Measurements from ENCODE around the gene IL3. TPM values are rescaled to one million over a fixed set of nuclear protein-coding genes. Genes with fewer than 3 reads are reported as not detected.

Gene IL3
- total and polyA plus RNA-seq, 5 donors from 2014 or later, result not detected

- H3K4me1 Mint-ChIP-seq, result peaks cover 0 to 38% (median 16%) of the 10 kb centered on the region in 4 donors
- Histone ChIP-seq H3K9me3 (ENCODE audit: control insufficient read depth in 2 of 2, low read length in 2 of 2) (no peaks in the 10 kb centered on the region), H3K36me3 (ENCODE audit: control insufficient read depth, insufficient read depth, low read length) (no peaks in the 10 kb centered on the region), H3K27me3 (ENCODE audit: control insufficient read depth, insufficient read depth, low read length) (no peaks in the 10 kb centered on the region), H3K27ac (ENCODE audit: insufficient read depth, low read length, poor library complexity, severe bottlenecking) (no peak overlapping the region), H3K4me1 (ENCODE audit: control insufficient read depth, insufficient read depth, low read length, poor library complexity, severe bottlenecking) (peaks cover 33% of the 10 kb centered on the region), H3K4me3 (ENCODE audit: low read depth, low read length) (no peak overlapping the region)
- H3K36me3 Mint-ChIP-seq, result no peaks in the 10 kb centered on the region
- H3K27me3 Mint-ChIP-seq, result no peaks in the 10 kb centered on the region
- DNase-seq (no peak), ATAC-seq (ENCODE audit: low read depth in 2 of 2) (no peak)
- no peak overlapping the region for H3K4me3 Mint-ChIP-seq
- peak overlapping the region in 1 of 3 donors; percentile 2 for H3K27ac Mint-ChIP-seq
- no peaks in the 10 kb centered on the region for H3K9me3 Mint-ChIP-seq
Observed at GRCh38 chr5:132059696-132060500, 557 bp upstream of the IL3 start.

- Histone ChIP-seq H3K4me1 (ENCODE audit: control insufficient read depth, insufficient read depth, low read length, poor library complexity, severe bottlenecking) (peaks cover 16% of the 10 kb centered on the region), H3K4me3 (ENCODE audit: low read depth, low read length) (no peak overlapping the region), H3K27ac (ENCODE audit: insufficient read depth, low read length, poor library complexity, severe bottlenecking) (no peak overlapping the region), H3K9me3 (ENCODE audit: control insufficient read depth in 2 of 2, low read length in 2 of 2) (no peaks in the 10 kb centered on the region), H3K27me3 (ENCODE audit: control insufficient read depth, insufficient read depth, low read length) (no peaks in the 10 kb centered on the region), H3K36me3 (ENCODE audit: control insufficient read depth, insufficient read depth, low read length) (no peaks in the 10 kb centered on the region)
- no peak overlapping the region for H3K4me3 Mint-ChIP-seq
- H3K27me3 Mint-ChIP-seq, result no peaks in the 10 kb centered on the region
- ATAC-seq (ENCODE audit: low read depth in 2 of 2) (peak; percentile 68 to 69), DNase-seq (peak; percentile 54 to 72 (median 64))
- no peaks in the 10 kb centered on the region for H3K9me3 Mint-ChIP-seq
- peak overlapping the region in 2 of 3 donors; percentile 58 to 67 for H3K27ac Mint-ChIP-seq
- no peaks in the 10 kb centered on the region for H3K36me3 Mint-ChIP-seq
- peaks cover 0 to 14% (median 6%) of the 10 kb centered on the region in 4 donors for H3K4me1 Mint-ChIP-seq
Observed at GRCh38 chr5:132063090-132063911, 2.8 kb downstream of the IL3 start.

GRCh38 chr5:132064140-132064539 lies 3.7 kb downstream of the IL3 start:
- H3K4me1 ChIP-seq (ENCODE audit: control insufficient read depth, insufficient read depth, low read length, poor library complexity, severe bottlenecking), result peaks cover 9% of the 10 kb centered on the region
- H3K36me3 ChIP-seq (ENCODE audit: control insufficient read depth, insufficient read depth, low read length), result no peaks in the 10 kb centered on the region
- H3K4me3 ChIP-seq (ENCODE audit: low read depth, low read length), result no peak overlapping the region
- H3K27me3 Mint-ChIP-seq, result no peaks in the 10 kb centered on the region
- no peaks in the 10 kb centered on the region for H3K9me3 Mint-ChIP-seq
- no peaks in the 10 kb centered on the region for H3K9me3 ChIP-seq (ENCODE audit: control insufficient read depth in 2 of 2, low read length in 2 of 2)
- no peak overlapping the region for H3K27ac Mint-ChIP-seq
- ATAC-seq (ENCODE audit: low read depth in 2 of 2) (no peak), DNase-seq (no peak)
- no peaks in the 10 kb centered on the region for H3K27me3 ChIP-seq (ENCODE audit: control insufficient read depth, insufficient read depth, low read length)
- no peak overlapping the region for H3K27ac ChIP-seq (ENCODE audit: insufficient read depth, low read length, poor library complexity, severe bottlenecking)
- H3K36me3 Mint-ChIP-seq, result no peaks in the 10 kb centered on the region
- H3K4me1 Mint-ChIP-seq, result peaks cover 0 to 11% (median 4%) of the 10 kb centered on the region in 4 donors
- no peak overlapping the region for H3K4me3 Mint-ChIP-seq

- no peaks in the 10 kb centered on the region for H3K9me3 ChIP-seq (ENCODE audit: control insufficient read depth in 2 of 2, low read length in 2 of 2)
- Mint-ChIP-seq H3K27ac (no peak overlapping the region), H3K4me3 (no peak overlapping the region), H3K36me3 (no peaks in the 10 kb centered on the region), H3K27me3 (no peaks in the 10 kb centered on the region), H3K4me1 (peaks cover 0 to 6% (median 2%) of the 10 kb centered on the region in 4 donors), H3K9me3 (no peaks in the 10 kb centered on the region)
- no peaks in the 10 kb centered on the region for H3K27me3 ChIP-seq (ENCODE audit: control insufficient read depth, insufficient read depth, low read length)
- DNase-seq (peak; percentile 53 to 77 (median 63)), ATAC-seq (ENCODE audit: low read depth in 2 of 2) (peak; percentile 54 to 63)
- H3K4me3 ChIP-seq (ENCODE audit: low read depth, low read length), result no peak overlapping the region
- H3K36me3 ChIP-seq (ENCODE audit: control insufficient read depth, insufficient read depth, low read length), result no peaks in the 10 kb centered on the region
- H3K4me1 ChIP-seq (ENCODE audit: control insufficient read depth, insufficient read depth, low read length, poor library complexity, severe bottlenecking), result peaks cover 5% of the 10 kb centered on the region
- no peak overlapping the region for H3K27ac ChIP-seq (ENCODE audit: insufficient read depth, low read length, poor library complexity, severe bottlenecking)
Observed at GRCh38 chr5:132064738-132065331, 4.4 kb downstream of the IL3 start.

GRCh38 chr5:132065351-132065937 lies 5.0 kb downstream of the IL3 start:
- H3K4me3 ChIP-seq (ENCODE audit: low read depth, low read length), result no peak overlapping the region
- H3K27me3 Mint-ChIP-seq, result no peaks in the 10 kb centered on the region
- no peak overlapping the region for H3K27ac ChIP-seq (ENCODE audit: insufficient read depth, low read length, poor library complexity, severe bottlenecking)
- H3K36me3 Mint-ChIP-seq, result no peaks in the 10 kb centered on the region
- H3K27ac Mint-ChIP-seq, result peak overlapping the region in 1 of 3 donors; percentile 73
- no peak overlapping the region for H3K4me3 Mint-ChIP-seq
- no peaks in the 10 kb centered on the region for H3K9me3 ChIP-seq (ENCODE audit: control insufficient read depth in 2 of 2, low read length in 2 of 2)
- H3K4me1 ChIP-seq (ENCODE audit: control insufficient read depth, insufficient read depth, low read length, poor library complexity, severe bottlenecking), result peaks cover 5% of the 10 kb centered on the region
- H3K27me3 ChIP-seq (ENCODE audit: control insufficient read depth, insufficient read depth, low read length), result no peaks in the 10 kb centered on the region
- no peak for ATAC-seq (ENCODE audit: low read depth in 2 of 2)
- DNase-seq, result peak in 2 of 3 donors; percentile 32 to 57
- peaks cover 0 to 6% (median 2%) of the 10 kb centered on the region in 4 donors for H3K4me1 Mint-ChIP-seq
- H3K9me3 Mint-ChIP-seq, result no peaks in the 10 kb centered on the region
- no peaks in the 10 kb centered on the region for H3K36me3 ChIP-seq (ENCODE audit: control insufficient read depth, insufficient read depth, low read length)

- no peaks in the 10 kb centered on the region for H3K9me3 Mint-ChIP-seq
- H3K4me1 Mint-ChIP-seq, result peaks cover 0 to 6% (median 2%) of the 10 kb centered on the region in 4 donors
- Histone ChIP-seq H3K36me3 (ENCODE audit: control insufficient read depth, insufficient read depth, low read length) (no peaks in the 10 kb centered on the region), H3K4me3 (ENCODE audit: low read depth, low read length) (no peak overlapping the region), H3K4me1 (ENCODE audit: control insufficient read depth, insufficient read depth, low read length, poor library complexity, severe bottlenecking) (peaks cover 5% of the 10 kb centered on the region), H3K27me3 (ENCODE audit: control insufficient read depth, insufficient read depth, low read length) (no peaks in the 10 kb centered on the region), H3K27ac (ENCODE audit: insufficient read depth, low read length, poor library complexity, severe bottlenecking) (no peak overlapping the region), H3K9me3 (ENCODE audit: control insufficient read depth in 2 of 2, low read length in 2 of 2) (no peaks in the 10 kb centered on the region)
- H3K36me3 Mint-ChIP-seq, result no peaks in the 10 kb centered on the region
- no peak overlapping the region for H3K4me3 Mint-ChIP-seq
- peak overlapping the region in 1 of 3 donors; percentile 73 for H3K27ac Mint-ChIP-seq
- DNase-seq (no peak), ATAC-seq (ENCODE audit: low read depth in 2 of 2) (no peak)
- H3K27me3 Mint-ChIP-seq, result no peaks in the 10 kb centered on the region
Observed at GRCh38 chr5:132065951-132066701, 5.7 kb downstream of the IL3 start.

- Mint-ChIP-seq H3K36me3 (no peaks in the 10 kb centered on the region), H3K27me3 (no peaks in the 10 kb centered on the region), H3K9me3 (no peaks in the 10 kb centered on the region), H3K27ac (no peak overlapping the region), H3K4me3 (no peak overlapping the region), H3K4me1 (peaks cover 0 to 6% (median 2%) of the 10 kb centered on the region in 4 donors)
- Histone ChIP-seq H3K27me3 (ENCODE audit: control insufficient read depth, insufficient read depth, low read length) (no peaks in the 10 kb centered on the region), H3K27ac (ENCODE audit: insufficient read depth, low read length, poor library complexity, severe bottlenecking) (no peak overlapping the region), H3K4me1 (ENCODE audit: control insufficient read depth, insufficient read depth, low read length, poor library complexity, severe bottlenecking) (peaks cover 5% of the 10 kb centered on the region), H3K9me3 (ENCODE audit: control insufficient read depth in 2 of 2, low read length in 2 of 2) (no peaks in the 10 kb centered on the region), H3K36me3 (ENCODE audit: control insufficient read depth, insufficient read depth, low read length) (no peaks in the 10 kb centered on the region), H3K4me3 (ENCODE audit: low read depth, low read length) (no peak overlapping the region)
- DNase-seq, result no peak
- no peak for ATAC-seq (ENCODE audit: low read depth in 2 of 2)
Observed at GRCh38 chr5:132066871-132067270, 6.4 kb downstream of the IL3 start.

Measured in CD4-positive, CD25-positive, alpha-beta regulatory T cell (primary cell).